HG02870 (cell line): ENCODE data around the gene NPPA.
"Not testable (repeated sequence)": the region's sequence is repeated elsewhere in the genome, so short reads cannot be mapped to it uniquely, and the experiment has no call there.

Experiments used
- ATAC-seq: cut with Tn5 transposase; IDR thresholded peaks from one replicate; pipeline ENCODE4 v1.9.1; 2021; ENCODE audit warnings: mild to moderate bottlenecking, moderate library complexity; ENCODE audit not compliant: unreplicated experiment

Gene NPPA

DNA sequence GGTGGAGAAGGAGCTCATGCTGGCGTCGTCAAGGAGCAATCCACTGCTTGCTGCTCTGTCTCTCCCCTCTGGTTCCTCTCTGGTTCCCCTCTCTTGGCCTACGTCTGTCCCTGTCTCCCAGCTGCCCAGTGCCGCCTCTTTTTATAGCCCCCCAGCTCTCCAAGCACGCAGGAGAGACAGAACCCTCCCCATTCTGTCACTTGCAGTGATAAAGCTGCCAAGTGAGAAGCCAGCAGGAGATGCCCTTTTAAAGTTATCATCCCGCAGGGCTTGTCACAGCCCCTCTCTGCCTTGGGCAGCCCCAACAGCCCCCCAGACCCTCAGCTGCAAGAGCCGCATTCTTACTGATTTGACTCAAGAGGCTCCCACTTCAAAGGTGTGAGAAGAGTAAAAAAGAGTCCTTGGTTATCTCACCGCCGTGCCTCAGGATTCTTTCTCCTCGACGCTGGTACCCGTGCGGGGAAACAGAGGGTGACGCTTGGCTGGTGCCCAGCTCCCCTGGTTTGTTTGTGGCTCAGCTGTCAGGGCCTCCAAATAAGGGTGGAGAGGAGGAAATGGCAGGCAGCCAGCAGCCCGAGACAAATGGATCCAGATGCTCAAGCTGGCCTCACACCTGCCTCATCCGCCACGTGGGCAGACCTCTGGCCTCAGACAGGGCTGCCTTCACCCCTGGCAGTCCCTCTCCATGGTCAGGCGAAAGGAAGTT lies at the start of gene NPPA:
TSS of gene NPPA (minus strand) at position 117 of the 706 bp plus-strand sequence. CDS start at position 18, 99 bp downstream.
- ATAC-seq, result no peak

DNA sequence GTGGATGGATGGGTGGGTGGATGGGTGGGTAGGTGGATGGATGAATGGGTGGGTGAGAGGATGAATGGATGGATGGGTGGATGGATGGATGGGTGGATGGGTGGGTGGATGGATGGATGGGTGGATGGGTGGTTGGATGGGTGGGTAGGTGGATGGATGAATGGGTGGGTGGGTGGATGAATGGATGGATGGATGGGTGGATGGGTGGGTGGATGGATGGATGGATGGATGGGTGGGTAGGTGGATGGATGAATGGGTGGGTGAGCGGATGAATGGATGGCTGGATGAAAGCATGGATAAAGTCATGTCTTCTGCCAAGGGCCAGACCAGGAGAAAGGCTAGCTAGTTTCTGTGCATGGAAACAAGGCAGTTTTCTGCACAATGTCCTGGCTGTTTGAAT lies 46.9 kb upstream of the NPPA start:
- not testable (repeated sequence) for ATAC-seq

DNA sequence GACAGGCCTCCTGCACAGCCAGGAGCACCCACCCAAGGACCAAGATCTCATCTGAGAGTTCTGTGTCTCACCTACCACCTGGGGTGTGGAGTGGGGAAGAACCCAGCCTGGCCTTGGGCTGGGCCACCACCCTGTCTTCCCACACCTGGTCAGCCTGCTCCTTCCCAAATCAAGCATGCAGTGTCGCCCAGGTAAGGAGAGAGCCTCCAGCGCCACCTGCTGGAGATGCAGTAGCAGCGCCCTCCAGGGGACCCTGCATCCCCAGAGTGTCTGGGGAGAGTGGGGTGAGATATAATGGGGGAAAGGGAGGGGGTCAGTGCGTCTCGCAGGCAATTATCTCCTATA lies 46.3 kb upstream of the NPPA start:
- ATAC-seq, result no peak

DNA sequence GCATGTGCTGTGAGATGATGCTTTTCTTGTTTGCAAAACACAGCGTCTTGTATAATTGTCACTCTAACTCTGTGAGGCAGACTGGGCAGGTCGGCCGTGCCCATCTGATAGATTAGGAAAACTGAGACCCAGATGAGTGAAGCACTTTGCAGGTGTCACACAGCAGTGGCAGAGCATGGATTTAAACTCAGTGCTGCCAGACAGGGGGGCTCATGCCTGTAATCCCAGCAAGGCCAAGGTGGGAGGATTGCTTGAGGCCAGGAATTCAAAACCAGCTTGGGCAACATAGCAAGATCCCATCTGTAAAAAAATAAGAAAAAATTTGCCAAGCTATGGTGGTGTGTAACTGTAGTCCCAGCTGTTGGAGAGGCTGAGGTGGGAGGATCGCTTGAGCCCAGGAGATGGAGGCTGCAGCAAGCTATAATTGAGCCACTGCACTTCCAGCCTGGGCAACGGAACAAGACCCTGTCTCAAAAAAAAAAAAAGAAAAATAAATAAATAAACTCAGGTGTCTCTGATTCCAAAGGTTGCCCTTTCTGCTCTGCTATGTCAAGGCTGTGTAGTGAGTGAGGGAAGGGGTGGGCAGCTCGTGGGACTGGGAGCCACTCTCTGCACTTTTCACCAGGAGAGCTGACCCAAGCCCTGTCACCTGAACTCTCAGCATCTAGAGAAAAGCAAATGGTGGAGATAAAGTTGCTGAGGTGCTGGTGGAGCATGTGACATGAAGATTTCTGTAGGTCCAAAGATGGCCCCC lies 44.0 kb upstream of the NPPA start:
- no peak for ATAC-seq

DNA sequence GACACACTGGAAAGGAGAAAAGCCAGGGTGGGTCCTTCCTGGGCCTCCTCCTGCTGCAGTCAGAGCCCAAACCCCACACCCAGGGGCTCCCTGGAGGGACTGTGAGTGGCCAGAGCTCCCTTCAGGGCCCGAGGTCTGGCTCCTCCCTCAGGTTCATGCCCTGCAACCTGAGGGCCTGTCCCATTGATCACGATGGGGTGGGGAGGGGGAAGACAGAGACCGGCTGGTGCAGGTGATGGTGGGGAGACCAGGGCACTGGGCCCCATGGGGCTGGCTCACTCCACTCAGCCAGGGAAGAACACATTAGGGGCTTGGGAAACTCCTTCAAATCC lies 41.3 kb upstream of the NPPA start:
- ATAC-seq, result no peak

DNA sequence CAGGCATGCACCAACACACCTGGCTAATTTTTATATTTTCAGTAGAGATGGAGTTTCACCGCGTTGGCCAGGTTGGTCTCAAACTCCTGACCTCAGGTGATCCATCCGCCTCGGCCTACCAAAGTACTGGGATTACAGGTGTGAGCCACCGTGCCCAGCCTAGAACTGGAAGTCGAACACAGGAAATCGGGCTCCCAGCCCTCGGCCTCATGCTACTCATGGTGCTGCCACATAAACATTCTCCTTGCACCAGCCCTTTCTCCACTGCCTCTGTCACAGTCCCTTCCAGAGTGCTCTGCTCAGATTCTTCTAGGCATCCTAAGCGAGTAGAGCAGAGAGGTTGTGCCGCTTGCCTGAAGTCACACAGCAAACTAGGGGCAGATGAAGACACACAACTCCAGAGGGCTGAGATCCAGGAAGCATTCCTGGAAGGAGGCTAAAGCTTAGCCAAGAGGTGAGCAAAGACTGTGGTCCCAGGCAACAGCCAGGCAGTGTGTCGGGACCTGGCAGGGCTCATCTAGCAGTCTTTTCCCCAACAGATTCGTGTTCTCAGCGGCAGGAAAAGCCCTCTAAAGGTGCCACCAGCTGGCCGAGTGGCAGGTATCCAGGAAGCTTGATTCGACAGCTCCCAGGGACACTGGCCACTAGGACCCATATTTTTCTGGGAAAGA lies 40.8 kb upstream of the NPPA start:
- no peak for ATAC-seq

DNA sequence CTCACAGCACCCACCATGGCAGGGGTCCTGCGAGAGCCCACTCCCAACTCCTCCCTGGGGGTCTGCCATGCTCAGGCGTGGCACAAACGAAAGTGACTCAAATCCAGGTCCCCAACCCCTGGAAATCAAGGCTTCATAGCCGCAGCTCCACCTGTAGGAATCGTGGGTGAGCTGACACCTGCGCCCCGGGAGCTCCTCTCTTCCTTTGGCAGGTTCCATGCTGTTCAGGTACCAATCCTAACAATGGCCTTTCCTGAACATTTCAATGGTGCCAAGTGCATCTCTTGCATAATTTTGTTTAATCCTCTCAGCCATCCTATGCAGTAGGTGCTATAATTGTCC lies 40.1 kb upstream of the NPPA start:
- no peak for ATAC-seq

DNA sequence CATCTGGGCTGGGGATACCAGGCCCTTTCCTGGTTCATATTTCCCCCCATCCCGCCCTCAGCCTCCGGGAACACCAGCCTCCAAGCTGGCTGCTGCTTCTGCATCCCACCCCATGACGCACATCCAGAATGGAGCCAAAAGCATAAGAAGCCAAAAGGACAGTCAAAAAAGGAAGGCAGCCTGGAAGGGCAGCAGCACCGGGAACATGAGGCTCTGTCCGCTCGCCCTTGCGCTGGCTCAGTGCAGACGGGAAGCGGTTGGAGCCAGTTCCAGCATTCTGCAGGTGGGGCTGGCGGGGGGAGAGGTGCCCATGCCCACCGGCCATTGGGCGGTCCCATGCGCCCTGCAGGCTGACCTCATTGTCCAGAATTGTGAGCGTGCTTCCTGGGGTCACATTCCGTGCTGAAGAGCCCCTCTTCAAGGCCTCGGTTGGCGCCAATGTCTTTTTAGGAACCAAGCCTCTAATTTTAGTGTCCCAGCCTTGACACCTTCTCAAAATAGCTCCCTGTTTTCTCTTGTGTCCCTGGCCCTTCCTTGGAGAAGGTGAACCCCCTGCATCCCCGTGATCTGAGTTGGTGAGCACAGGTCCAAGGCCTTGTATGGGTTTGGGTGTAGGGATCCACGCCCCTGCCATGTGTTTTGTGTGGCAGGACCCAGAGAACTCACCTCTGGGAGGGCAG lies 39.5 kb upstream of the NPPA start:
- no peak for ATAC-seq

DNA sequence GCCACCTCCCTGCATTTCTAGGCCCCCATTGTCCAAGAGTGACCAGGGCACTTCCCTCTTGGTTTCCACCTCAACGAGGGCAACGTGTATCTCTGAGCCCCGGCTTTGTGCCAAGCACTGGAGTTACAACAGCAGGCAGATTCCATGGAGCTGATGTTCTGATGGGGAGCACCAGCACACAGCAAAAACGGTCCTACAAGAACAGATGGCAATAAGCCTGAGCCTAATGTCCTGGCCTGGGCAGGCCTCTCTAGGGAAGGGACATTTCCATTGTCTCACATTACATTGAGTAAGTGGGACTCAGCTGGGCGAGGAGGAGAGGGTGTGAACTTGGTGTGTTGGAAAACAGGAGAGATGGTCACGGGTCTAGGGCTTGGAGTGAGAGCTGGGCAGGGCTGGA lies 38.3 kb upstream of the NPPA start:
- no peak for ATAC-seq

DNA sequence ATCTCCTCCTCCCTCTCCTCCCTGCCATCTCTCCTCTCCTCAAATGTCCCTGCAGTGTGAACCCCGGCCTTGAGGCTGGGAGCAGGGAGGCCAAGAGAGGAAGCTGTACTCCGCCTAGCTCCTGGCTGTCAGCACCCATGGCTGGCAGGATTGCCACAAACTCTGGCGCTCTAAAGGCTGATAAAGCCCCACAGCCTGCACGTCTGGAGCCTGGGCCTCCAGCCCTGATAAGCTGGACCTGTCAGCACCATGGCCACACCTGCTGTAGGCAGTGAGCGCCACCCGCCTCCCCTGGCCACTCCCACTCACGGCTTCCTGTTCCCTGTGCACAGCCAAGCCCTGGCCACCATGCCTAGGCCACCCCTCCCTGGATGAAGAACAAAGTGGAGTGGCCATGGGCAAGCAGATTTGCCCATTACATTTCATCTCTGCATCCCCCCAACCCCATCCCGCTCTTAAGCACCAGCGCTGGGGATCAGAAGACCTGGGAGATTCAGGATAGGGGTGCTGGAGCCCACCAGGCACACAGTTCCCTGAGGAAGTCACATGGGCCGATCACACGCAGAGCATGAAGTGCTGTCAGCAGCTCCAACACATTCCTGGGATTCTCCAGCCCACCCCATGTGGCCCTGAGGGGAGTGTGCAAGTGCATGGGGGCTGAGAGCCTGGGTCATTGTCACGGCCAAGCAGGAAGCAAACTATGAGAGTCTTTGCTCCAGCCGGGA lies 35.4 kb upstream of the NPPA start:
- ATAC-seq, result no peak

DNA sequence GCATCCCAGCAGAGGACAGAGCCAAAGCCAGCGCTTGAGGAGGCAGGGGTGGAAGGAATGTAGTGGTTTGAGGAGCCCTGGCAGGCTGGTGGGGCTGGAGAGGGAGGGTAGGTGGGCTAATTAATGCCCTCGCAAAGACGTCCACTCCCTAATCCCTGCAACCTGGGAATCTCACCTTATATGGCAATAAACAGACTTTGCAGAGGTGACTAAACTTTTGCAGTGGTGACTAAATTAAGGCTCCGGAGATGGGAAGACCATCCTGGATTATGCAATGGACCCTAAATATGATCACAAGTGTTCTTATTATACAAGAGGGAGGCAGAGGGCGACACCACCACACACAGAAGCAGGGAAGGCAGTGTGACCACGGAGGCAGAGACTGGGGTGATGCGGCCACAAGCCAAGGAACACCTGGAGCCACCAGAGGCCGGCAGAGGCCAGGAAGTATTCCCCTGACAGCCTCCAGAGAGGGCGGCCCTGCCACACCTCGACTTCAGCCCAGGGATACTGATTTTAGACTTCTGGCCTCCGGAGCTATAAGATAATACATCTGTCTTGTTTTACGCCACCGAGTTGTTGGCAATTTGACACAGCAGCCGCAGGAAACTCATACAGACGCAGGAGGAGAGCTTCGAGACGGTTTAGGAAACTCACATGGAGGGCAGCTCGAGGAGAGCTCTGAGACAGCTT lies 34.3 kb upstream of the NPPA start:
- no peak for ATAC-seq

DNA sequence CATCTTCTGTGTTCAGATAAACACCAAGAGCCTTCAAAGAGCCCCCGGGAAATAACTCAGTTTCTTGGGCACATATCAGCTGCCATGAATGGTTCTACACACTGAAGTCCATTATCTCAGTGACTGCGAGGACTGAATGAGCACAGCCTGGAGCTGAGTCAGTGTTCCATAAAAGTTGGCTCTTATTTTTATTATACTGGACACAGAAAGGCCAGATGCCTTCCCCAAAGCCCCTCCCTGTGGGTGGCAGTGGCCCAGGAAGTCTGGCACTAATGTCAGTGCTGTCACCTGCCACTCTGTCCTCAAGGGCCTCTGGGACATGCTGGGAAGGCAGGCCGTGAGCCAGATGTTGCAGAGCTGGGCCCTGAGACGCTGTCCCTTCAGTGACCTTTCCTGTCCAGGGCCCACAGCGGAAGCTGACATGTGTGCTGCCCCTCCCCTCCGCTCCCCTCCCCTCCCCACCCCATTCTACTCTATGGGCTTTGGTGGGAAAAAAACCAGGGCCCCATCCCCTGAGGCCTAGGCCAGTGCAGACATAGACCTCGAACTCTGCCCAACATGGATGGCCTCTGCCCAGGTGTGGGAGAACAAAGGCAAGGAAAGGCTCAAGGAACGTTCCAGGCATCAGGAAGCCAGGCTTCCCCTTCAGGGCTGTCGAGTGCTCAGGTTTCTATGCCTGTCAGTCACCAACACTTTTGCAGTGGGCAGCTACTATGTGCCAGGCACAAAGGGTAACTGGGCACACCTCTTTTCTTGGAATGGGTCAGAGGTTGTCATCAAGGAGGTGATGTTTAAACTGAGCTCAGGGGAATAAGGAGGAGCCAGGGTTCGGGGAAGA lies 33.5 kb upstream of the NPPA start:
- no peak for ATAC-seq

DNA sequence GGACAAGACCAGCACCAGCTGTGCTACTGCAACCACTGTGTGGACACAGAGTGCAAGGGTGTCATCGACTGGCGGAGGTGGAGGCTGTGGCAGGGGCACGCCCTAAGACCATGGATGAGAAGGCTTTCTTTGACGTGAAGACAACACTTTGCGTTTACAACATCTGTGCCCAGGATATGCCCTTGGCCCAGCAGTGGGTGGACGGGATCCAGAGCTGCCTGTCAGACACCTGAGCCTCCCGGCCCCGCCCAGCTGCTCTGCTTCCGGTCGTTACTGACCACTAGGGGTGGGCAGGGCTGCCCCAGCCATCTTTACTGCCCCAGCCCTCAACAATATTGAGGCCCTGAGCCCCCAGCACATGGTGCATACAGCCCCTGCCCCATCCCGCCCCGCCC lies 32.6 kb upstream of the NPPA start:
- no peak for ATAC-seq

DNA sequence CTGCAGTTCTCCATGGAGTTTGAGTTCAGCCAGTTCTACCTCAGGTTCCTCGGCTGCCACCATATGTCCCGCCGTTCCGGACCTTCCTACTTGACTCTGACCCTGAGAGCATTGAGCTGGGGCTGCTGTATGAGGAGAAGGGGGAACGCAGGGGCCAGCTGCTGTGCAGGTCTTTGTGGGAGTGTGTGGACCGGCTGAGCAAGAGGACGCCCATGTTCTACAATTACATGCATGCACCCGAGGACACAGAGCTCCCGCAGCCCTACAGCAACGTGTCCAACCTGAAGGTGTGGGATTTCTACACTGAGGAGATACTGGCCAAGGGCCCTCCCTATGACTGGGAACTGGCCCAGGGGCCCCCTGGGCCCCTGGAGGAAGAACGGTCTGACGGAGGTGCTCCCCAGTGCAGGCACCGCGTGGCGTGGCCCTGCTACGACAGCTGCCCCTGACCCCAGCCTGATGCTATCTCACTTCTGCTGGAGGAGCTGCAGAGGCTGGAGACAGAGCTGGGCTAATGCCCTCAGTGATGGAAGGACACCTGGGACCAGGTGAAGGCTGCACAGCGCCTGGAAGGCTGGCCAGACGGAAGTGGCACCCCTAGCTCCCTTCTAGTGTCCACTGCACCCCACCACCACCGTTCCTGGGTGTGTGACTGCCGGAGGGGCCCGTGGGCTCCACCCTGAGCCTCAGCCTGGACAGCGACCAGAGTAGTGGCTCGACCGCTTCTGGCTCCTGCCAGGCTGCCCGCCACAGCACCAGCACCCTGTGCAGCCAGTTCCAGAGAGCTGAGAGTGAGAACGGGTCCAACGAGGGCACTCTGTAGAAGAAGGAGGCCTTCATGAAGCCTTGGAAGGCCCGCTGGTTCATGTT lies 32.0 kb upstream of the NPPA start:
- no peak for ATAC-seq

DNA sequence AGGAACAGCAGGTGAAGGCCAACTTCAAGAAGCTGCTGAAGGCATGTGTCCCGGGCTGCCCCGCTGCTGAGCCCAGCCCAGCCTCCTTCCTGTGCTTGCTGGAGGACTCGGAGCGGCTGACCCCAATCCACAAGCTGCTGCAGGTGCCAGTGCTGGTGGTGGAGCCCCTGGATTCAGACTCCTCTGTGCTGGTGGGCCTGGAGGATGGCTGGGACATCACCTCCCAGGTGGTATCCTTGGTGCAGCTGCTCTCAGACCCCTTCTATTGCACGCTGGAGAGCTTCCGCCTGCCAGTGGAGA lies 31.3 kb upstream of the NPPA start:
- no peak for ATAC-seq

DNA sequence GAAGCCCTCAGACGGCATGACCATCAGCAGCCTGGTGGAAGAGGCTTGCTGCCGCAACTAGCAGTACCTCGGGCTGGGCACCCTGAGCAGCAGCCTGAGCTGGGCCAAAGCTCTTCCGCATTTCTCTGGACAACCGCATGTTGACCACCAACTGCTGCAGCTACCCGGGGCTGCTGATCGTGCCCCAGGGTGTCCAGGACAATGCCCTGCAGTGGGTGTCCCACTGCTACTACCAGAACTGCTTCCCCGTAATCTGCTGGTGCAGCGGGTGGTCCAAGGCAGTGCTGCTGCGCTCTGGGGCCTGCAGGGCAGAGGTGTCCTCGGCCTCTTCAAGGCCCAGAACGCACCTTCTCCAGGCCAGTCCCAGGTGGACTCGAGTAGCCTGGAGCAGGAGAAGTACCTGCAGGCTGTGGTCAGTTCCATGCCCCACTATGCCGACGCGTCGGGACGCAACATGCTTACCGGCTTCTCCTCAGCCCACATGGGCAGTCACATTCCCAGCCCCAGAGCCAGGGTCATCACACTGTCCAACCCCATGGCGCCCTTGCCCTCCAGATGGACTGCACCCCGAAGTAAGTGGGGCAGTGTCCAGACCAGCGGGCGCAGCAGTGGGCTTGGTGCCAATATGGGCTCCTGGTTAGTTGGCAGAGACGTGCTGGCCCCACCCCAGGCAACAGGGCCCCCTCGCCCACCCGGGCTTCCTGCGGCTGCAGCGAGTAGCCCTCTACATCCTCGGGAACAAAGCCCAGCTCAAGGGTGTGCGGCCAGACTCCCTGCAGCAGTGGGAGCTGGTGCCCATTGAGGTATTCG lies 30.7 kb upstream of the NPPA start:
- ATAC-seq, result no peak

DNA sequence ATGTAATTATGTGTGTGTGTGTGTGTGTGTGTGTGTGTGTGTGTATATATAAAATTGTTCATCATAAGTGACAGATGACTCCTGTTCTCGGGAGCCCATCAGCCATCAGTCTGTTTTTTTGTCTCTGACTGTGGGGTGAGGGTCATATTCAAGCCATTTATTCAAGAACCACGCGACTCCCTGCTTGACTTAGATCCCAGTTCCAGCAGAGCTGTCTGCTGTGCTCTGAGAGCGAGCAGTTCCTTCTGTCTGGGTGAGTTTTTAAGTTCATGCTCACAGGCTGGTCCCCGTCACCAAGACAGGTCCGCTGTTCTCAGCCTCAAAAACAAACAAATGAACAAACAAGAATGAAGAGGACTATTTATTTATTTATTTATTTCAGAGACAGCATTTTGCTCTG lies 29.5 kb upstream of the NPPA start:
- no peak for ATAC-seq

DNA sequence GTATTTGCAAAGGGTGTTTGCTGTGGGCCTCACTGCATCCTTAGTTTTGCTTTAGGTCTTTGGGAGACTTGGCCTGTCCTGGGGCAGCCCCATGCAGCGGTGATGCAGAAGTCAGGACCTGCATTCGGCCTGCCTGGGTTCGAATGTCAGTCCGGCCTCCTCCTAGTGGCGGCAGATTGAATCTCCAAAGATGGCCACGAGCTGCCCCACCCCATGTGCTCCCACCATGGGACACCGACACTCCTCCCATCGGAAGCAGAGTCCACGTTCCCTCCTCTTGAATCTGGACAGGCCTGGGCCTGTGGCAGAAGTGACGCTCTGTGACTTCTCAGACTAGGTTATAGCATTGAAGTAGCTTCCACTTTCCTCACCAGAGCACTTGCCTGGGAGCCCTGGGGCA lies 27.5 kb upstream of the NPPA start:
- ATAC-seq, result no peak
